GM12891 (cell line): ENCODE measurements around the gene DOK4.

Source experiments
- DNase-seq: peaks from one replicate; pipeline ENCODE4 v3.0.0; 2011; ENCODE audit warnings: low spot score; ENCODE audit not compliant: insufficient read length
- FAIRE-seq: peaks from 2 replicates; lab custom pipeline; 2011; peaks lifted over from hg19 to GRCh38; lab: Jason Lieb, UNC
- PAX5 ChIP-seq: IDR thresholded peaks from 2 replicates; pipeline ENCODE4 v1.6.1; 2011; ENCODE audit warnings: low read length, moderate library complexity, mild to moderate bottlenecking; ENCODE audit not compliant: insufficient read depth, severe bottlenecking
- POLR2A ChIP-seq: IDR thresholded peaks from 2 replicates; pipeline ENCODE4 v1.6.1; 2011; ENCODE audit warnings: low read depth, low read length, control low read depth
- POLR2AphosphoS5 ChIP-seq: IDR thresholded peaks from 2 replicates; pipeline ENCODE4 v1.6.1; 2011; ENCODE audit warnings: low read depth, low read length, control low read depth
- POU2F2 ChIP-seq: IDR thresholded peaks from 2 replicates; pipeline ENCODE4 v1.6.1; 2011; ENCODE audit warnings: low read depth, mild to moderate bottlenecking, control low read depth, low read length, moderate library complexity
- SPI1 ChIP-seq: IDR thresholded peaks from 2 replicates; pipeline ENCODE4 v1.6.1; 2011; ENCODE audit warnings: low read depth, low read length, control low read depth
- TAF1 ChIP-seq: IDR thresholded peaks from 2 replicates; pipeline ENCODE4 v1.6.1; 2011; ENCODE audit warnings: low read depth, low read length, control low read depth

DOK4 gene

DNA sequence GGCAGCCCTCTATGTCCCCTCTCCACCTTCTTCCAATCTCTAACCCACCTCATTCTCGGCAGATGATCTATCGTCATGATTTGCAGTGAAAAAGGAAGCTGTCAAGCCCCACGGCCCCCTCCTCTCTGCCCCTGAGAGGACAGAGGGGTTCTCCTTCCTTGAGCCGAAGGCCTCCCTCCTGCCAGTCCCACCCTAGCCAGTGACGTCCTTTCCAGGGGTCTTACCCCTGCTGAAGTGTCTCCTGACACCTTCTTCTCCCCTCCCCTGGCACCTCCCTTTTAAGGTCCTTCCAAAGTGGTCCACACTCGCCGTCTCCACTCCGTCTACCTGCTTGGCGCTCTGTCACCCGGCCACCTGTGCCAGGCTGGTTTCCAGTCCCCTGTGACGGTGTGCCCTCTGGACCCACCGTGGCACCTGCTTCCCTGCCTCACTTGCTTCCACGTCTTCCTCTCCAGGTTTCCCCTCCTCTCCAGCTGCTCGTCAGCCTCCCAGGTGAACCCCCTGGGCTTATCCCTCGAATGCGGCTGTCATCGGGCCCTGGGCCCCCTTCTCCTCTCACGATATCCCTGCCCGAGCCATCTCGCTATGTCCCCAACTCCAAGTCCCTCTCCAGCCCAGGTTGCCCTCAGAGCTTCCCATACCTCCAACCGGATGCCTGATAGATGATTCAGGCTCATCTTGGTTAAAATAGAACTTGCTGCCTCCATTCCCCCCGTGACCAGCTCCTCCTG lies 44.4 kb upstream of the DOK4 start:
- DNase-seq (no peak), FAIRE-seq (no peak)
- TF ChIP-seq POLR2A = no peak
- TF ChIP-seq TAF1 = no peak
- TF ChIP-seq PAX5 = no peak
- no peak for TF ChIP-seq POU2F2
- TF ChIP-seq POLR2AphosphoS5 = no peak
- no peak for TF ChIP-seq SPI1

DNA sequence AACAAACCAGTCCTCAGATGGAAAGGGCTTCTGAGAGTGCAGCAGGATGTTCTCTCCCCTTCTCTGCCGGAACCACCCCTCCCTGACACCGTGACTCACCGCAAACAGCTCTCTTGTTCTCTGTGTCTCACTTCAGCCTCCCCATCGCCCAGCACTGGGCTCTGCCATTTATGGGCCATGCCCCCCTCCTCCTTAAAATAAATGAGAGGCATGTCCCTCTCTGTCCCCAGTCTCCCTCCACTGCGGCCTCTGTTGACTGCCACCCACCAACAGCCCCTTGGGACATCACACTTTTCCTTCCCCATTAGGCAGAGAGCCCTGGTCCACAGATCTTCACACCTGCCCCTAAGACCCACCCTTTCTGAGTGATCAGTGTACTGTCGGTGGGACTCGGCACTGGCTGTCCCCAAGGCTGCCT lies 43.8 kb upstream of the DOK4 start:
- peak; percentile 73 for DNase-seq
- TF ChIP-seq POLR2AphosphoS5 (no peak), SPI1 (no peak), TAF1 (no peak), POU2F2 (no peak), PAX5 (no peak), POLR2A (no peak)
- peak; percentile 98 for FAIRE-seq

DNA sequence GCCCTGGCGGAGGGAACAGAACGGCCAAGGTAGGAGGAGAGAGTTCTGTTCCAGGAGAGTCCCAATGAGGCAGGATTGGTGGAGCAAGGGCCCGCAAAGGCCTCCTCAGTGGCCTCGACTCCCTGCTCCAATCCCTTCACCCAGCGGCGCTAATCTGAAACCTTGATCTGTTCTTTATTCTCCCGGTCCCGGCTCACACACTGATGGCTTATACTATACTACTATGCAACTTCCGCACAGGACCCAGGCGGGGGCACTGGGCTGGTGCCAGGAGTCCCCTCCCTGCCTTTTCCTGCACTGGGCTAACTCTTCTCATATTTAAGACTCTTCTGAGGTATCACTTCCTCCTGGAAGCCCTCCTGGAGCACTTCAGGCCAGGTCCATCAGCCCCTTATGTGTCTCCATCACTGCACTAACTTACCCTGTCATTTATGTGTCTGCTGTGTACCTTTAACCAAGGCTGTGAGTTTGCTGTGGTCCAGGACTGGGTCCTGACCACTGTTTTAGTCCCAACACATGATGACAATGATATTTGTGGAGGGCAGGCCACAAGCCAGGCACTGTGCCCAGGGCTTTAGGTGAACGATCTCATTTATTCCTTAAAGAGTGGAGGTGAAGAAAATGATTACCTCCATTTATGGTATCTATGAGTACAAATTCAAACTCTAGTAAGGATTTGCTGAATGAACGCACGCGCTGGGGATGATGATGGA lies 43.3 kb upstream of the DOK4 start:
- DNase-seq = no peak
- peak; percentile 5 for FAIRE-seq
- TF ChIP-seq TAF1 (no peak), POU2F2 (no peak), PAX5 (no peak), POLR2A (no peak), SPI1 (peak; percentile 75), POLR2AphosphoS5 (no peak)

DNA sequence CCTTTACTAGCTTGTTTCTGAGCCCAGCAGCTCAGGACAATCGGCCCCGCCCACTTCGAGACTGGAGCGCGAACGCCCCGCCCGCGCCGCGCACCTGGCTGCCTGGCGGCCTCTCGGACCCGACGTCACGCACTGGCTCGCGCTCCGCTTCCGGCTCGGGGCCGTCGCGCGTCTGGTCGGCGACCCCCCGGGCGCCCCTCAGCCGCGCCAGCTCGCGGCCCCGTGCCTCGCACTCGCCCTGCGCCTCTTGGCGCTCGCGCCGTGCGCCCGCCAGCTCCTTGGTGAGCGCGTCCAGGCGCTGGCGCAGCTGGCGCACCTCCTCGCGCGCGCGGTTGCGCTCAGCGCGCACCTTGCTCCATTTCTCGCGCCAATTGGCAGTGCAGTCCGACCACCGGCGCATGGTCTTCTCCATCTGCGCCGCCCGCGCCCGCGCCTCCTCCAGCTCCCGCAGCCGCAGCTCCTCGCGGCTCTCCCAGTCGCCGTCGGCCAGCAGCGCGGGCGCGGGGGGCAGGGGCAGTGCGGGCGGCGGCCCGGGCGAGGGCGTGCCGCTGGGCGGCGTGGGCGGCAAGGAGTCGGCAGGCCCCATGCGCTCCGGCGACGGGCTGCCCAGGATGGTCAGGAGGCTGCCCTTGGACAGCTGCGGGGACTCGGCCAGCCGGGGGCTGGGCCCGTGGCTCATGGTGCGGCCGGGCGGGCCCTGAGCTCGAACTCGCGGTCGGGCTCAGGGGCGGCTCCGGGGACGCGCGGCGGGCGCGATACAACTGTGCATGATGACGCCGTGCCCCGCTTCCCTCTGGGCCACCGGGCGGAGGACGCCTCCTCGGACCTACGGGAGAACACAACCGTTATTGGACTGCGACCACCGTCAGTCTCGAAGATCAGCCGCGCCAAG lies 42.5 kb upstream of the DOK4 start:
- DNase-seq = no peak
- FAIRE-seq = no peak
- TF ChIP-seq PAX5 (no peak), POLR2A (no peak), POU2F2 (no peak), POLR2AphosphoS5 (no peak), SPI1 (no peak), TAF1 (no peak)

DNA sequence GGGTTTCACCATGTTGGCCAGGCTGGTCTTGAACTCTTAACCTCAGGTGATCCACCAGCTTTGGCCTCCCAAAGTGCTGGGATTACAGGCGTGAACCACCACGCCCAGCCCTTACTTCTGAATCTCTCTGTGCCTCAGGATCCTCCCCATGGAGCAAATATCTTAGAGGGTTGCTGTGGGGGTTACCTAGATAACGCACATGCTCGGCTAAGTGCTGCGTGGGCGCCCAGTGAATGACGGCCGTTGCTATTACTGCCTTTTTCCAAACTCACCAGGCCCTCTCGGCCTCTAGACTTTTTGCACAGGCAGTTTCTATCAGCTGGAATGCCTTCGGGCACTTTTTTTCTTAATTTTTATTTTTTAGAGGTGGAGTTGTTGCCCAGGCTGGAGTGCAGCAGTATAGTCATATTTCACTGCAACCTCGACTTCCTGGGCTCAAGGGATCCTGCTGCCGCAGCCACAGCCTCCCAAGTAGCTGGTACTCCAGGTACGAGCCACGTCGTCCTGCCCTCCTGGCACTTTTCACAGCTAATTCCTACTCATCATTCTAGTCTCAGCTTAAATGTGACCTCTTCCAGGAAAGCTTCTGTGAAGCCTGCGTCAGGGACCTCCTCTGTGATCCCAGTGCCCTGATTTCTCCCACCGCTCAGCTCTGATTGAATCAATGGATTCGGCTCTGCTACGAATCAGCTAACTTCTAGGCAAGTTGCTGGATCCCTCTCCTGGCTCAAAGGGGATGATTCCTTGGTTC lies 41.5 kb upstream of the DOK4 start:
- no peak for TF ChIP-seq PAX5
- no peak for TF ChIP-seq TAF1
- no peak for TF ChIP-seq POLR2A
- no peak for TF ChIP-seq POLR2AphosphoS5
- TF ChIP-seq SPI1 = no peak
- DNase-seq (no peak), FAIRE-seq (no peak)

DNA sequence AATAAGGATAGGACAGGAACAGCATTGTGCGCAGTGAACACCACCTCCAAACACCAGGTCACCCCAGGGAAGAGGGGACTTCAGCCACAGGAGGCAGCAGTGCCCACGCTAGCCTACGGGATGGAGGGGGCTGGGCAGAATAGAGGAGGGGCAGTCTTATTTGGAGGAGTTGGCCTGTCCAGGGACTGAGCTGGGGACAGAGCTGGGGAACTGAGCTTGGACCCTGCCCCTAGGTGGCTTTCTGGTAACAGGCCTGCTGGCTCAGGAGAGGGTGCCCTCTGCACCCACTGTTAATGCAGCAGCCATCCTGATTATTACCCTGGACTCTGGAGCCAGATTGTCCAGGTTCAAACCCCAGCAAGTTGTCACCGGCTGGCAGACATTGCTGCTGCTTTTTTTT lies 40.7 kb upstream of the DOK4 start:
- FAIRE-seq (no peak), DNase-seq (no peak)
- TF ChIP-seq POU2F2 (no peak), POLR2A (no peak), TAF1 (no peak), PAX5 (no peak), SPI1 (no peak), POLR2AphosphoS5 (no peak)

DNA sequence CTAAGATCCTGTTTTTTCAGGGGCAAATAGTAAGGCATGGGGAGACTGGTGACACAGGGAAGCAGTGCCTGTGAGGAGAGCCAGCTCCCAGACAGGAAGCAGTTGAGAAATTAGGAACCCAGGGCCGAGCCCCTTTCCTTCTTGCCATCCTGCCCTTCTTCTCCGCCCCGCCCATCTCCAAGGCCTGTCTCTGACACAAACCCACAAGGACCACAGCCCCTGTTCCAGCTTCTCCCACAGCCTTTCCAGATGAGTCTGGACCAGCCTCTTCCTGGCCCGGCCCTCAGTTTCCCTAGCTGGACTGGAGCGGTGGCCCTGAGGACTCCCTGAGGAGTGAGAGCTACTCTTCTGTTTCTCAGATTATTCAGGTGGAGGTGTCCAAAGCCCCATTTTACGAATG lies 40.2 kb upstream of the DOK4 start:
- TF ChIP-seq POLR2A = no peak
- TF ChIP-seq SPI1 = no peak
- TF ChIP-seq TAF1 = no peak
- TF ChIP-seq POU2F2 = no peak
- TF ChIP-seq PAX5 = no peak
- no peak for FAIRE-seq

DNA sequence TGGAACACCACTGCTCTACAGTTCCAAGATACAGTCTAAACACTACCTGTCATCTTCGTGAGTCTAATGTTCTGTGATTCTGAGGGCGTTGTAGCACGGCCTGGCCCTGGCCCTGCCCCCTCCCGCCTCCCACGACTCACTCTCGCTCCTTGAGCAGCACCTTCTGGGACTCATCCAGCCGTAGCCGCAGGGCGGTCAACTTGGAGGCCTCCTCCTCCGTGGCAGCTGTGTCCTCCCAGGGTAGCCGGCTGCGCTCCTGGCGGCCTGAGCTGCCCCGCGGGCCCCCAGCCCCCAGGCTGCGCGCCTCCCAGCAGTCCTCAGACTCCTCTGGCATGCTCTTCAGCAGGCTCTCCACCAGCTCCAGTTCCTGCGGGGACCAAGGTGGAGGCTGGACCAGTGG lies 39.5 kb upstream of the DOK4 start:
- TF ChIP-seq PAX5 (no peak), POLR2A (no peak), SPI1 (no peak), TAF1 (no peak), POU2F2 (no peak), POLR2AphosphoS5 (no peak)
- DNase-seq (no peak), FAIRE-seq (peak; percentile 33)

More for the DNA sequence above, 40.2 kb upstream of the DOK4 start:
- DNase-seq = no peak

DNA sequence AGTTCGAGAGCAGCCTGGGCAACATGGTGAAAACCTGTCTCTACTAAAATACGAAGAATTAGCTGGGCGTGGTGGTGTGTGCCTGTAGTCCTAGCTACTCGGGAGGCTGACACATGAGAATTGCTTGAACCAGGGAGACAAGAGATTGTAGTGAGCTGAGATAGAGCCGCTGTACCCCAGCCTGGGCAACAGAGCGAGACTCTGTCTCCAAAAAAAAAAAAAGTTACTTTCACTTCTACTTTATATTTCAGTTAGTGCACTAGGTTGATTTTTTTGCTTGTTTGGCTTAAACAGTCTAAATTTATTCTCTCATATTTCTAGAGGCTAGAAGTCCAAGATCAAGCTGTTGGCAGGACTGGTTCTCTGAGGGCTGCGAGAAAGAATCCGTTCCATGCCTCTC lies 36.7 kb upstream of the DOK4 start:
- DNase-seq (no peak), FAIRE-seq (peak; percentile 41)
- TF ChIP-seq SPI1 (peak; percentile 57), PAX5 (no peak)
